Aorta (tissue), 5 donors: ENCODE results near the gene HLTF. TPM values are rescaled to one million over a fixed set of nuclear protein-coding genes. Genes with fewer than 3 reads are reported as not detected.
A peak's percentile ranks its signal among the peaks of the same experiment; 100 is the strongest.

ENCODE experiments used
- ATAC-seq: fragments of 200-7000 bp; cut with Tn5 transposase; one replicate; pipeline ENCODE4 v1.9.1; 2022; ENCODE audit warnings: moderate library complexity; ENCODE audit not compliant: low FRiP score
- DNase-seq, 2 donors: peaks; one replicate each; pipeline ENCODE4 v3.0.0-alpha.2; 2020
- H3K27ac ChIP-seq, 2 donors: one replicate each; pipeline ENCODE4 v1.5.1; 2013; ENCODE audit warnings: low read length in 2 of 2, mild to moderate bottlenecking in 2 of 2, moderate library complexity in 2 of 2, control low read depth in 1 of 2, inconsistent platforms in 1 of 2, low read depth in 1 of 2
- H3K27me3 ChIP-seq, 2 donors: one replicate each; pipeline ENCODE4 v1.6.1; 2013; ENCODE audit warnings: control low read depth in 1 of 2, low read length in 1 of 2, mild to moderate bottlenecking in 1 of 2, moderate library complexity in 1 of 2; ENCODE audit not compliant: insufficient read depth in 2 of 2, control insufficient read depth in 1 of 2
- H3K36me3 ChIP-seq, 2 donors: one replicate each; pipeline ENCODE4 v1.6.1; 2013; ENCODE audit warnings: control low read depth in 1 of 2, low read length in 1 of 2, mild to moderate bottlenecking in 1 of 2; ENCODE audit not compliant: insufficient read depth in 2 of 2, control insufficient read depth in 1 of 2
- H3K4me1 ChIP-seq, 2 donors: one replicate each; pipeline ENCODE4 v1.6.1; 2013; ENCODE audit warnings: low read length in 2 of 2, control low read depth in 1 of 2, mild to moderate bottlenecking in 1 of 2, moderate library complexity in 1 of 2; ENCODE audit not compliant: insufficient read depth in 2 of 2, control insufficient read depth in 1 of 2
- H3K4me3 ChIP-seq, 2 donors: one replicate each; pipeline ENCODE4 v1.5.1; 2013; ENCODE audit warnings: low read length in 2 of 2, control low read depth in 1 of 2, mild to moderate bottlenecking in 1 of 2
- H3K9me3 ChIP-seq: one replicate; pipeline ENCODE4 v1.6.1; 2013; ENCODE audit warnings: mild to moderate bottlenecking, low read length; ENCODE audit not compliant: control insufficient read depth
- WGBS, 2 donors: extraction: QIAGEN DNeasy Blood & Tissue Kit; methylation state at CpG; one replicate each; pipeline ENCODE4 v1.1.7; 2013; 5-methylcytosine and 5-hydroxymethylcytosine counted together
- intact Hi-C, 2 donors: fragments of 100-400 bp; cut with DNase I; formaldehyde crosslinking; loops; one replicate each; pipeline versions ENCODE4 v1.14.2 to v1.15.0; 2022
- polyA plus RNA-seq, 2 donors: library from polyadenylated mRNA; stranded (reverse); fragments of 200-250 nt; gene quantifications; one replicate each; pipeline ENCODE4 v1.2.3, GENCODE V29; 2013
- total RNA-seq, 2 donors: library from RNA; stranded (reverse); fragmentation: NEBNext Ultra II Directional; extraction: Animal tissue kit (Norgen Biotek cat#: 25700); gene quantifications; one replicate each; pipeline ENCODE4 v1.2.1, GENCODE V29; 2021
- donor health status: healthy with polysubstance abuse.
- donor health status: Bipolar disorder and iron deficiency.
- donor health status: DM: no; HTN: no; CAD: no.
- donor health status: DM: no; HTN: no; CAD: no.
- donor health status: DM: yes; HTN: yes; CAD: no.

HLTF gene
- total and polyA plus RNA-seq, 4 donors, result 4.4 to 30.1 (median 19.9) TPM

DNA sequence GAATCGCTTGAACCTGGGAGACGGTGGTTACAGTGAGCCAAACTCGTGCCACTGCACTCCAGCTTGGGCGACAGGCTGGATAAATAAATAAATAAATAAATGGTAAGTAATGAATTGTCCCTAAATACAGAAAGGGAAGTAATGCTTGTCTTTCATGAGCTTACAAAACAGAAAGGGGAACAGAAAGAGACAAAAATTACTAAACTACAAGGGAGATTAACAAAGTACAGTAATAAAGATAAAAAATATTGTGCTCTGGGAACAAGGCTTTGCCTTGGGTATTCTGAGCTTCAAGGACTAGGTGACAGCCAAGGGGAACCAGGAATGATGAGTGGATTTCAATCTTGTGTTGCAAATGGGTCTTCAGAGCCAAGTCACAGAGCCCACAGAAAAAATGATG is 9.2 kb upstream of the HLTF start:
- intact Hi-C loops, result no loop called here
- no peak overlapping the region for H3K27ac ChIP-seq
- no peak overlapping the region for H3K4me3 ChIP-seq
- H3K36me3 ChIP-seq, result no peaks in the 10 kb centered on the region
- no peaks in the 10 kb centered on the region for H3K9me3 ChIP-seq
- no peak for DNase-seq
- WGBS, 2 donors, result 97 to 98% methylated on average over 4 of the region's 4 CpGs
- ATAC-seq, result no peak
- no peaks in the 10 kb centered on the region for H3K4me1 ChIP-seq
- H3K27me3 ChIP-seq, result no peaks in the 10 kb centered on the region

DNA sequence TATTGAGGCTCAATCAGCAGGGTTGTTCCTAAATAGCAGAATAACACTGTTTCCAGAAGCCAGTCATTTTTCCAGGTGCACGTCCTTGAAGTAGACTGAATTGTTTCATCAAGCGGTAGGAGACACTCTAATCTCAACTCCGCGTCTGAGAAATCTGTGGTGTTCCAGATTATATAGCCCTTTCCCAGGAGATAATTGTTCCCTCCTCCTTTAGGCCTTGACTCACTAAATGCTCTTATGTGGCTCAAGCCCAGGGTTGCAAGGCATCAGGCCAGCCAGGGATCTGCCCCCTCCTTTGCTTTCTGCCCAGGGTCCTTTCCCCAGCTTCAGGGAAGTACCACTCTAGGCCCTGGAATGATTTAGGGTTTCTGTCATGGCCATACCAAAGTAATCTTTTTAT is 5.7 kb upstream of the HLTF start:
- no peak for ATAC-seq
- 95 to 98% methylated on average over 4 of the region's 4 CpGs for WGBS, 2 donors
- no peak for DNase-seq

DNA sequence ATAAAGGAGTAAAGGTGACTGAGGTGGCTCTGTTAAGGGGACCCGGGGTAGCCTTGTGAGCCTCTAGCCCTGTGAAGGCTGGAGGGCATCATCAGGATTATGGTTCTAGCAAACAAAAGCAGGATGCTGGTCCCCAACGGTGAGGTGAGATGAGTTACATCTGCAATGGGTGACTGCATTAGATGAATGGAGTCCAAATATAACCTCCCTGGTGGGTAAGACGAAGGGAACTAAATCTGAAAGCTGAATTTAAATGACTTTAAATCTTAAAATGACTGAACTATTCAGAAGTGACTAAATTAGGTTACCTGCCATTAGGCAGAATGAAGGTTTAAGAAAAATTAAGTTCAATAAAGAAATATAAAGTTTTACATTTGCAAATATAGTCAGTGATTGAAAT is 4.6 kb upstream of the HLTF start:
- H3K4me1 ChIP-seq, result no peaks in the 10 kb centered on the region
- no peak for DNase-seq
- H3K27me3 ChIP-seq, result no peaks in the 10 kb centered on the region
- H3K36me3 ChIP-seq, result no peaks in the 10 kb centered on the region
- intact Hi-C loops, result no loop called here
- 81 to 87% methylated on average over 3 of the region's 3 CpGs for WGBS, 2 donors
- no peaks in the 10 kb centered on the region for H3K9me3 ChIP-seq
- H3K4me3 ChIP-seq, result no peak overlapping the region
- no peak overlapping the region for H3K27ac ChIP-seq
- ATAC-seq, result no peak

More for the DNA sequence above, 5.7 kb upstream of the HLTF start:
- no peak overlapping the region for H3K27ac ChIP-seq
- H3K9me3 ChIP-seq, result no peaks in the 10 kb centered on the region
- intact Hi-C loops, result no loop called here
- H3K4me1 ChIP-seq, result no peaks in the 10 kb centered on the region
- H3K27me3 ChIP-seq, result no peaks in the 10 kb centered on the region
- no peaks in the 10 kb centered on the region for H3K36me3 ChIP-seq
- no peak overlapping the region for H3K4me3 ChIP-seq

DNA sequence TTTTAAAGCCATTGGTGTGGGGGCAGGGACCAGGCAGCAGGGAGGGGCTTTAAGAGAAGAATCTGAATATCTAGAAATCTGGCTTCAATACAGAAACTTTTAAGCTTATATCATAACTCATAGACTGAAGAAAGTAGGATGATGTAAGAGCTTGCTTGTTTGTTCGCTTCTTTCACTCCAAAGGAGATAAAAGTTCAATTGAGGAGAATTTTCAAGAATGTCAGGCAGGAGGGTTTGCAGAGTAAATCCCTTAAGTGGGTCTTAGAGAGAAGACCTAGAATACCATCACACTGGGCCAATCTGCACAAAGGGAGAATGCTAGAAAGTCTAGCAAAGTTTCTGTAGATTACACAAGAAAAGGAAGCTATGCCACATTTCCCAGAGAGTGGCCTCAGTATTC is 4.1 kb upstream of the HLTF start:
- Histone ChIP-seq H3K27ac (no peak overlapping the region), H3K36me3 (no peaks in the 10 kb centered on the region), H3K4me1 (no peaks in the 10 kb centered on the region), H3K4me3 (no peak overlapping the region), H3K9me3 (no peaks in the 10 kb centered on the region), H3K27me3 (no peaks in the 10 kb centered on the region)
- DNase-seq, result no peak
- no peak for ATAC-seq
- intact Hi-C loops, result no loop called here
- WGBS, 2 donors, result 98 to 100% methylated on average over 1 of the region's 1 CpG

DNA sequence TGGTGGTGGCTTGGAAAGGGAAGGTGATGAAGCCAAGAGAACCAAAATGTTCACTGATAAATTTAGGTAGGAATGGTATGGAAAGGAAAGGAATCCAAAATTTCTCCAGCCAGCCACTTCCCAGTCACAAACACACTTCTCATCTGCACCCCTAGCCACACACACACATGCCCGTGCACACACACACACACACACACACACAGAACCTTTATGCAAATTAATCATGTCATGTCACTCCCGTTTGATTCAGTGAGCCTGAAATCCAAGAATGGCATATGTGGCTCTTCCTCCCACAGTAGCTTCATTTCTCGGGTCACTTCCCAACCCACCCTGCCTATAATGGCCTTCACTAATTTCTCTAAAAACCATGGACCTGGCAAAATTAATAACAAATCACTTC is 3.1 kb upstream of the HLTF start:
- intact Hi-C loops, result no loop called here

DNA sequence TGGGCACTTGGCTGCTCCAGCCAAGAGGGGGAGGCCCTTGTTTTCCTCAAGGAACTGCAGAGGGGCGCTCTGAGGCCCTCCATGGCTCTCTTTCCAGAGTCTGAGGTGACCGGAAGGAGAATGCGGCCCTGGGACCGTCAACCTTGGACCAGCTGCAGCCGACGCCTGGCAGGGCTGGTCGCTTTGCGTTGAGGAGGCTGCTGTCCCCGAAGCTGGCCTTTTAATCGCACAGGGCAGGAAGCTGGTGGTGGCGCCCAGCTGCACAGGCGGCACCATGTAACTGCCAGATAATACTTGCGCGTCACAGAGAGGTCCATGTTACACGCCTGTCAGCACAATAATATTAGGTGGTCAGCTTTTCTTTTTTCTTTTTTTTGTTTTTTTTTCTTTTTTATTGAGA is 875 bp upstream of the HLTF start:
- H3K27ac ChIP-seq, result no peak overlapping the region
- ATAC-seq (no peak), DNase-seq (no peak)
- no peaks in the 10 kb centered on the region for H3K36me3 ChIP-seq
- H3K27me3 ChIP-seq, result no peaks in the 10 kb centered on the region
- intact Hi-C loops, result no loop called here
- no peak overlapping the region for H3K4me3 ChIP-seq
- H3K9me3 ChIP-seq, result no peaks in the 10 kb centered on the region
- H3K4me1 ChIP-seq, result no peaks in the 10 kb centered on the region
- 98 to 99% methylated on average over 15 of the region's 15 CpGs for WGBS, 2 donors

More for the DNA sequence above, 3.1 kb upstream of the HLTF start:
- H3K4me3 ChIP-seq, result no peak overlapping the region
- 80 to 91% methylated on average over 3 of the region's 3 CpGs for WGBS, 2 donors
- H3K27ac ChIP-seq, result no peak overlapping the region
- no peaks in the 10 kb centered on the region for H3K4me1 ChIP-seq
- no peak for DNase-seq
- no peak for ATAC-seq
- H3K9me3 ChIP-seq, result no peaks in the 10 kb centered on the region
- no peaks in the 10 kb centered on the region for H3K36me3 ChIP-seq
- H3K27me3 ChIP-seq, result no peaks in the 10 kb centered on the region

DNA sequence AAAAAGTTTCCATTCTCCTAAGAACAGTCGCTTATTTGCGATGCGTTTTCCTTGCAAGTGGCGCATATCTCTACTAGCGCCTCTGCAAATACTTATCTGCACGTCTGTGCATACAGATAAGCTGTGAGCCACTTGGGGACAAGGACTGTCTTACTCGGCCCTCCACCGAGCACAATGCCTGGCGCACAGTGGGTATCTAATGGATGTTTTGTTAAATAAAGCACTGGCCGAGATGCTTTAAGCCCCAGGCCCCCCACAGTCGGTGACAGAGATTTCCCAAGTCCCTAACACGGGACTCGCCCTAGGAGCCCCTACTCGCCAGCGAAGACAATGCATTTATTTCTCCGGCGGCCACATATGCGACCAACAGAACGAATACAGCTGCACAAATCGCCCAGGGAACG is 503 bp downstream of the HLTF start:
- Histone ChIP-seq H3K27me3 (no peaks in the 10 kb centered on the region), H3K27ac (peak overlapping the region in 1 of 2 donors; percentile 78), H3K4me1 (no peaks in the 10 kb centered on the region), H3K36me3 (no peaks in the 10 kb centered on the region), H3K4me3 (peak overlapping the region; percentile 39 to 54), H3K9me3 (no peaks in the 10 kb centered on the region)
- DNase-seq (no peak), ATAC-seq (peak; percentile 70)
- intact Hi-C loops, result no loop called here
- 0% methylated on average over 21 of the region's 21 CpGs for WGBS, 2 donors

DNA sequence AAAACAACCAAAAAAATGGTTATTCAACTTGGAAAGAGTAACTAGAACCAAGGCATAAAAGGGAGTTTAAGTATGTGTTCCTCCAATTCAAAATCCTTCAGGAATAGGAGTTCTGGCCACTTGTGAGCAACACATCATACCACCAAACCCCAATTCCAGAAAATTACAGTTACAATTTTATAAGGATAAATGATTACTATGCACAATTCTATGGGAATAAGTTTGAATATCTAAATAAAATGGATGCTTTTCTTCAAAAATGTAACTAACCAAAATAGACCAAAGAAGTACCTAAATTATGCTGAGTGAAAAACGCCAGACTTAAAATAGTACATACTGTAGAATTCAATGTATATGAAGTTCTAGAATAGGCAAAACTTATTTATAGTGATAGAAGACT is 4.6 kb downstream of the HLTF start:
- Histone ChIP-seq H3K36me3 (no peaks in the 10 kb centered on the region), H3K27ac (no peak overlapping the region), H3K9me3 (no peaks in the 10 kb centered on the region), H3K4me1 (no peaks in the 10 kb centered on the region), H3K4me3 (no peak overlapping the region), H3K27me3 (no peaks in the 10 kb centered on the region)
- no peak for DNase-seq
- intact Hi-C loops, result no loop called here
- no peak for ATAC-seq
- 69 to 76% methylated on average over 1 of the region's 1 CpG for WGBS, 2 donors

DNA sequence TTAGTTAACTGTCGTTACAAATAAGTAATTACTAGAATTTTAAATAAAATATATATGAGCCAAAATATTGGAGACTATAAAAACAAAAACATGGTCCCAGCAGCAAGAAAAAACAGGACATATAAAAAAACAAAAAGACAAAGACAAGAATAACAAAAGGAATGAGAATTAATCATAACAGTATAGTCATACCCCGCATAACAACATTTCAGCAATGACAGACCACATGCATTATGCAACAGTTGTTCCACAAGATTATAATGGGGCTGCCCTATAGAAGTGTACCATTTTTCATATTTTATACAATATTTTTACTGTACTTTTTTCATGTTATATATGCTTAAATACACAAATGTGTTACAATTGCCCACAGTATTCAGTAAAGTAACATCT is 5.6 kb downstream of the HLTF start:
- Histone ChIP-seq H3K27me3 (no peaks in the 10 kb centered on the region), H3K4me3 (no peak overlapping the region), H3K36me3 (no peaks in the 10 kb centered on the region), H3K9me3 (no peaks in the 10 kb centered on the region), H3K4me1 (no peaks in the 10 kb centered on the region), H3K27ac (no peak overlapping the region)
- intact Hi-C loops, result no loop called here
- 85 to 90% methylated on average over 2 of the region's 2 CpGs for WGBS, 2 donors
- DNase-seq, result no peak
- ATAC-seq, result no peak
